NCI-H510A treated with DMSO at 0.1 percent for 48 hours (cell line): ENCODE results near the gene PHC2.
A peak's percentile ranks its signal among the peaks of the same experiment; 100 is the strongest.

Experiments
- DNase-seq: peaks from one replicate; lab custom pipeline; 2025; lab: John Stamatoyannopoulos, UW

PHC2 gene

DNA sequence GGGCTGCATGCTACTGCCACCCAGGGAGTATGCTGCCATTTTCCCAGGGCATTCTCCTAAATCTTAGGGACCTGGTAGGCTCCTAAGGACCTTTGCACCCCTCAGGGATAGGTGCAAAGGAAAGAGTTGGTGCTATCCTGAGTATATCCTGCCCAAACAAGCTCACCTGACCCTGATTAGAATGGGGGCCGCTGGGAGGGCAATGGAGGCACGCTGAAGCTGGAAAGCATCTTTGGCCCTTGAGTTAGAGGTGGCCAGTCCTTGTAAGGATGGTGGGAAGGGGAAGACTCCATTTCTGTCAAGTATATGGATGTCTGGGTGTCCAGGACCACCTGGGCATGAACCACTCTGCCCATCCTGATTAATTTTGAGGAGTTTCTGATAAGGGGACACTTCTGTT, 61.1 kb downstream of the PHC2 start:
- no peak for DNase-seq

DNA sequence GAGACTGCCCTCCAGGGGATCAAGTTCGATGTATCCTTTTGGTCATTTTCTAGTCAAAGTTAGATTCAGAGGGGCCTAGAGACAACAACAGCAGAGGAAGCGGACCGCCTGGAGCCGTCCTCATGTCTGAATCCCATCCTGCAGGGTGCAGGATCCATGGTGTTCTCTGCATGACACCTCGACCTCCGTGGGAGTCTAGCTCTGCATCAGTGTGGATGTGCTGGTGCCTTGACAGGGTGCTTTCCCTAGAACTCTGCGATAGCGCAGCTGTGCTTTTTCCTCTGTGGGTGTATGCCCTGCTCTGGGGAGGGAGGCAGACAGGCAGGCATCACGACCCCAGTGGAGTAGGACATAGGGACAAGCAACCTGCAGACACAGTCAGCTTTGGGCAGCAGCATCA, 61.8 kb downstream of the PHC2 start:
- DNase-seq = no peak

DNA sequence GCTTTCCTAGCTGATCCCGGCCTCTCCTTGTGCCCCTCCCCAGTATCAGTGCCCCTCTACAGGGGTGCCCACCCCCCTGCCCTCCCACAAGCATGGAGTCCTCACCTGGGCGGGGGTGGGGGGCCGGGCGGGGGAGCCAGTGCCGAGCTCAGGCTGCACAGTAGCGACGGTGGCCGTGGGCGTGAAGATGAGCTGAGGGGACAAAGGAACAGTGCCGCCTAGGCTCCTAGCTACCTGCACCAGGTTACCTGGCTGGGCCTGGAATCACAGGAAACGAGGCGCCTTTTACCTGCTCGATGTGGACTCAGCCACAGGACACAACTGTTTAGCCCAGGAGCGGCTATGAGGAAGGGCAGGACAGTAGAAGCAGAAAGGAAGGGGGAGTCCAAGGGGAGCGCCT, 62.5 kb downstream of the PHC2 start:
- no peak for DNase-seq

DNA sequence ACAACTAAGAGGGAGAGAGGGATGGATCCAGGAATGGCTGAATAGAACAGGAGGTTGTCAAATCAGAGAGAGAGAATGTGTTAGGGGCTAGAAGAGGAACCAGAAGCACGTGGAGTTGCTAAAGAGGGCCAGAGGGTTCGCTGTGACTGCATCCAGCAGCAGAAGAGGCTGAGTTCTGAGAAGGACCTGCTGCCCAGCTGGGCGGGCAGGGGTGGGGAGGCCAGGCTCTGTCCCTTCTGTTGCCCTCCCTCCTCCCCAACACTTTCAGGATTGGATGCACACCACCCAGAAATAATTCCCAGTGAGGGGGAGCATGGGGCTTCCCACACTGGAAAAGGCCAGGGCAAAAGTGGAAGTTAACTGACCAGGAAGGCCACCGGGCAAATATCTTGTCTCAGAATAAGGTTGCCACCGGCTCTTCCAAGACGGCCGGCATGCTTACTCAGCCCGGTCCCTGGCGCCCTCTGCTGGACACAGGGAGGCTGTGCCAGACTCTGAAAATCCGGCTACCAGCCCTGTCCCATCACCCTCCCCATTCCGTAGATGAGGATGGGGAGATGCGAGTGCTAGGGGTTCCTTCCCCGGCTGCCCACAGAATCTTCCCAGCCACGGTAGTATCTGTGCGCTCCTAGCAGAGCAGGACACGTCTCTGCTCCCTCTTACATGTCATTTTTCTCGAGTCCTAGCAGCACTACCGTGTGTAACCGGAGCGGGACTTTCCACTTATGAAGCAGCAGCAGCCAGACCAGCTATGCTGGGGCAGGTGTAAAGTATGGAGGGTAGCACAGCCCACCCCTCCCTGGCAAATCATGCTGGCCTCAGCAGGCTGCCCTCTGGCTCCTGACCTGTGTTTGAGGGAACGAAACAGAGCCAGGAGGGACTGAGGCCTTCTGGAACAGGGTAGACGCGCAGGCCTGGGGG, 63.1 kb downstream of the PHC2 start:
- DNase-seq = peak; percentile 87

DNA sequence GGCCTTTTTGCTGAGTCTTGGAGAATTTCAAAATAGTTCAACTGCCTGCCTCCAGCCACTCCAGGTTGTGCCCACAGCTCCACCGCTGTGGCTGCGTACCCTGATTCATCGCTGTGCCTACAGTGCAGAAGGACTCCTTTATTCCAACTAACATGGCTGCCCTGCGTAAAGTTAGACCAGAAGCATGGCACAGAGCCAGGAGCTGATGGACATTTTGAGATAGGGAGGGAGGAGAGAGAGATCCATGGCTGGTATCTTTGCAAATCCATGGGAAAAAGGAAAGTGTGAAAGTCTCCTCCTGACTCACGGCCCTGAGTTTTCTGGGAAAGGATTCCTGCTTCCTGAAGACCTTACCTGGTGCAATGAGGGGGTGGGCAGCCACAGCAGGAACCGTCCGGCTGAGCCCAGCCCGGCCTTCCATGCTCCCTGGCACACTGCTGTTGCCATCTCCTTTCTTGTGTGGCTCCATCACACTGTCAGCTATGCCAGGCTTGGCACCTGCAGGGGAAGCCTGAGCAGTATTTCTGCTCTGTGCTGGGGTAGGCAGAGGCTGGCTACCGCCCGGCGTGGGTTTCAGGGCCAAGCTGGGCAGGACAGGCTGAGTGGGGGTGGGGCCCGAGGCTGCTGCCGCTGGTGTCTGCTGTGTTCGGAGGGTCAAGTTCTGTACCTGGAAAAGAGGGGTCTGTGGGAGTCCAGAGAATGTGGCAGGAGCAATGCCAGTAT, 64.0 kb downstream of the PHC2 start:
- no peak for DNase-seq

DNA sequence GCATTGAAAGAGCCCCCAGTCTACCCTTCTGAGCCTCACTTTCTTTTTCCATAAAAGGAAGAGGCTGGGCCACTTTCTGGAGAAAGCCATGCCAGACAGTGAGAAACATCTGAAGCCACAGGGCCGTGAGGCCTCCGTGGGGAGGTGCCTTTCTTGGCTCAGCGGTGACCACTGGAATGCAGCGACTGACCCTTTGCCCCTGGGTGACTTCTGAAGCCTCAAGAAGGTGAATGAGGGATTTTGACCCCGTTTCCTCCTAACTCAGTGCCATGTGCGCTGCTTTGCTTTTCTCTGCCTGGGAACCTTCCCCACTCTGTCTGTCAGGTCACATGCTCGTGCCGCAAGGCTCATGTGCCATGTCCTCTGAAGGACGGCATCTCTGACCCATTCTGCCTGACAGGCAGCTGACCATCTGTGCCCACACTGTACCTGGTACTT, 65.3 kb downstream of the PHC2 start:
- no peak for DNase-seq

DNA sequence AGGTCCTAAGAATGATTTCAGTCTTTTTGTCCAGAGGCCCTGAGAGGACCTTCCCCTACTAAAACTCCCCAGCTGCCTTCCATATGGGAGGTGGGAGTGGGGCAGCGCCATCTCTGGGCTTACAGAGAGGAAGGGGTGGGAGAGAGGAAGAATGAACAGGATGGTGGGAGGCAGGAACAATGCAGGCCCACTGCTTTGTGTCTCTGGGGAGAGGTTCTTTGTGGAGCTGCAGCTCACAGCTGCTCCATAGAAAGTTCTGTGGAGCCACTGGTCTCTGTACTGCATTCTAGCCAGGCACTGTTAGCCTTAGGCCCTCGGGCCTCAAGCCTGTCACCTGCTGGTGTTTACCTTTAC, 66.4 kb downstream of the PHC2 start:
- DNase-seq = peak; percentile 95

DNA sequence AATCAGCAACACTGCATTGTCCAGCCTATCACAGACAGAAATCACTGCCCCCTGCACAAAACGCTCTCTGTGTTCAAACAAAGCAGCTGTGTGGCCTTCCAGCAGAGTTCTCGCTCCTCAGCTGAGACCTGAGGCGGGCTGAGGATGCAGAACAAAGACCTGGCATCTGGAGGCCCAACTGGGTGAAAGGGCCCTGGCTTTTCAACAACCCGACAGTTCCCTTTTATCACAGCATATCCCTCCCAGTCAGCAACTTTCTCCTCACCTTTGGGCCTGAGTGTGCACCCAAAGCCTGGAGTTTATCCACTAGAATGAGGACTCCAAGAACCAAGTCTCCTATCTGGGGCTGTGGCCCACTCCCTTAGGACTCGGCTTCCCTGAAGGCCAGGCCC, 67.4 kb downstream of the PHC2 start:
- no peak for DNase-seq

DNA sequence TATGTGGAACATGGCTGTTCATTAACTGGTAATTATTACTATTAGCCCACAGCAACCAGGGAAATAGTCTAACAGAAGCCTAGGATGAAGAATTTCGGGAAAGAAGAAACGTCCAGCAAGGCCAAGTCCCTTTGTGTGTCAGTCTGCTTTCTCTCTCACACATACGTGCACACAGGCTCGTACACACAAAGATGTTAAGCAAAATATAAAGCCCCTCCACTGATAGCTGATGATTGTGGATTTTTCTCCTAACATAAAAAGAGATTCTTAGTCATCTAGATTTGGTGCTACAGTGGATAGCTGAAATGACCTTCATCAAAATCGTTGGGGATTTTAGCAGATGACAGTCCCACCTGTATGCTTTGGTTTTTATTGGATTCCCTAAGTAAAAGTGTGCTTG, 67.9 kb downstream of the PHC2 start:
- DNase-seq = no peak

DNA sequence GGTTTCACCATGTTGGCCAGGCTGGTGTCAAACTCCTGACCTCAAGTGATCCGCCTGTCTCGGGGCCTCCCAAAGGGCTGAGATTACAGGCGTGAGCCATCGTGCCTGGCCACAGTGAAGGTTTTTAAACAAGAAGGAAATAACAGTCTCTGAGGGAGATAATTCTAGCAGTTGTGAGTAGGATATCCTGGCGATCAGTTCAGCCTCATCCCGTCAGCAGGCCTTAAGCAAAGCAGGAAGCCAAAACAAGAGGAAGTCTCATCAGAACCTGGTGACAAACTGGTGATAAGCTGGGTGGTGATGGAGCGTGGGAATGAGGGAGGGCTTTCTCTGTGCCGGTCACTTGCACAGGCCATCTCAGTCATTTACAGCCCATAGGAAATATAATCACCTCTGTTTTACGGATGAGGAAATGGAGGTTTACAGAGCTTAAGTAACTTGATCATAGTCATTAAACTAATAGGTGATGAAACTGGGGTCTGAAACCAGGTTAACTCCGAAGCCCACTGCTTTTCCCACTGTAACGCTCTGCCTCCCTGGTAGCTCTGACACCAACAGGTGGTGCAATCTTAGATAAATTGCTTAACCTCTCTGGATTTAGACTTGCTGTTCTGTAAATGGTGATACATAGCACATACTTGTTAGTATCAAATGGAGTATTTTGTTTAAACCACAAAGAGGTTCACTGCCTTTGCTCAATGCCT, 69.2 kb downstream of the PHC2 start:
- DNase-seq = no peak

DNA sequence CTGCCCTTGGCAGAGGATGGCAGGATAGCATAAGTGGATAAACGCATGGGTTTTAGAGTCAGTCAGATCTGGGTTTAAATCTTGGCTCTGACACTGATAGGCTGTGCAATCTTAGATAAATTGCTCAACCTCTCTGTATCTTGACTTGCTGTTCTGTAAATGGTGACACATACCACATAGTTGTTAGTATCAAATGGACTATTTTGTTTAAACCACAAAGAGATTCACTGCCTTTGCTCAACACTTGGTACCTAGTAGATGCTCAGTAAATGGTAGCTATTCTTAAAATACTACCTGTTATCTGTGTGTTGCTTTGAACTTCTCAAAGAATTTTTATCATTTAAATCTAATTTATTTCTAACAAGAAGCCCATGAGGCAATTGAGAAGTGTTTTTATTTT, 70.5 kb downstream of the PHC2 start:
- DNase-seq = no peak

DNA sequence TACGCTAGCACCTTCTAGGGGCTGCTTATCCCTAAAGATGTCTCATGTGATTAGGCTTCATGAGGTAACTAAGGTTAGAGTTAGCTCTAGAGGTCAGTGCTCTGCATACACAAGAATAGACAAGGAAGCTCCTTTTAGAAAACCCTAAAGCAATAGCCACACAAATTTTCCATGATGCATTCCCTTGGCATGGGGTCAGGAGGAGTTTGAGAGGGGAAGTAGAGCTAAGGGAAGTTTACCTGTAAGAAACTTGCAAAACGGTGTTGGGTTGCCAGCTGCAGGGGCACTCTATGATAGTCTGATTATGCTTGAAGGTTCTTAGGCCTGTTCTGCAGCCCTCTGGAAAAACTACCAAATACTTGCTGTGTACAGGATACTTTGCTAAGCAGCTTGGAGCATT, 71.0 kb downstream of the PHC2 start:
- no peak for DNase-seq

DNA sequence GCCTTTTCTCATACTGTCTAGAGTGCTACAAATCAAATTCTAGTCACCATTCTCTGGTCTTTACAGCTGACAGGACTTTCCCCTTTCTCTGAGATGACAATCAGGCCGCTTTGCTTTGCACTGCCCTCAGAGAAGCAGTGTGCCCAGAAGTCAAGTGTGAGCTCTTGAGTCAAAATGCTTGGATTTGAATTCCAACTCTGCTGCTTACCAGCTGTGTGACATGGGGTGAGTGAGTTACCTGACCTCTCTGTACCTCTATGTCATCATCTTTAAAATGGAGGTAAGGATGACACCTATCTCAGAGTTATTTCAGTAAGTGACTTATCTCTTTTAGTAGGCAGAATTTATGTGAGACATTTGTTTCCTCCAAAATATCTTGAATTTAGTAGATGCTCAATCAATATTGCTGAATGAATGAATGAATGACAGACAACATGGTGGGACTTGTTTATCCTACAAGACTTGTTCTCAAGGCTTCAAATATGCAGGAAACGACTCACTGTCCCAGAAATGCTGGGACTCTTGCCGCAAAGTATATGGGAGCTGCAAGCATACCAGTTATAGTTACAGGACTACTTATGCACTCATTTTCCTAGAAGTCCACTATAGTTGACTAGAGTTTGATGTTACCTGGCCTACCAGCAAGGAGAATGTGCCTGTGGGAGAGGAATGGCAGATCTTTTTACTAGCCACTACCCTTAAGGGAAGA, 71.9 kb downstream of the PHC2 start:
- no peak for DNase-seq

DNA sequence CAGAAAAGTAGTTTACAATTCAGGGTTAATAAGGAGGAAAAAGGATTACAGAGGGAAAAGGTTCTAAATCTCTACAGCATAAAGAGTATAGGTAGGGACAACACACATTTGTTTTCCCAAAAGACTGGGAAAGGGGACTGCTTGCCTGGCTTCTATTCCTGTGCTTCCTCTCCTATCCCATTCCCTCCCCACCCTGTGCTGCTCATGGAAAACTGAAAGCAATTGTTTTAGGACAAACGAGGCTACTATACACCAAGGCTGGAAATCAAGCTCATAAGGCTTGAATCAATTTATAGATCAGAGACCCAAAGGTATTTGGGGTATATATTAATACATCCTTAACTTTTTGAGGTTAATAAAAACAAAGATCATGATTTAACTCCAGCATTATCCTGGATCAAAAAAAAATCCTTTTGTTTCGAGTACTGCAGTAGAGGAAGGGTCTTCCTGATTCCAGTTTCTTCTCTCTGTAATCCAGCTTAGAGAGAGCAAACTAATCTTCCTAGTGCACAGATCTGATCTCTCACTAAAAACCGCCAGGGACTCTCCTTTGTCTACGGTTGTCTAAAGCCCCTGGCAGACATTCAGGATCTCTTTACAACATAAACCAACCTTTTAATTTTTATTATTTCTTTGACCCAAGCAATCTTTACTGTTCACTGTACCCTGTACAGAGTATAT, 72.6 kb downstream of the PHC2 start:
- no peak for DNase-seq

DNA sequence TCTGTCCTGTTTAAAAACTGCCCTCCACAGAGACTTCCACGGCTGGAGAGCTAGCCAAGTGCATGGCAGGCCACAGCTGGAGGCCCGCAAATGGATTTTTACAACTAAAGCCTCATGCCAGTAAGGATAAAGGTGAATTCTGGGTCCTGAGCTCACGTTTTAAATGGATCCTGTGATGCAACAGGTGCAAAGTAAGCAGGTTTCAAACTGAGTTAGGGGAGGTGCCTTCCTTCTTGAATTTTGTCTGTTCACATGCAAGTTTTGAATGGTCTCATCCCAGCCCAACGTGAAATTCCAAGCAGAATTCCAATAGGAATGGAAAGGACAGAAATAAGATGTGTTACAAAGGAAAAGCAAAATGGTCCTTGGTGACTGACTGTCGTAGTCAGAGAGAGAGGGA, 73.8 kb downstream of the PHC2 start:
- no peak for DNase-seq

DNA sequence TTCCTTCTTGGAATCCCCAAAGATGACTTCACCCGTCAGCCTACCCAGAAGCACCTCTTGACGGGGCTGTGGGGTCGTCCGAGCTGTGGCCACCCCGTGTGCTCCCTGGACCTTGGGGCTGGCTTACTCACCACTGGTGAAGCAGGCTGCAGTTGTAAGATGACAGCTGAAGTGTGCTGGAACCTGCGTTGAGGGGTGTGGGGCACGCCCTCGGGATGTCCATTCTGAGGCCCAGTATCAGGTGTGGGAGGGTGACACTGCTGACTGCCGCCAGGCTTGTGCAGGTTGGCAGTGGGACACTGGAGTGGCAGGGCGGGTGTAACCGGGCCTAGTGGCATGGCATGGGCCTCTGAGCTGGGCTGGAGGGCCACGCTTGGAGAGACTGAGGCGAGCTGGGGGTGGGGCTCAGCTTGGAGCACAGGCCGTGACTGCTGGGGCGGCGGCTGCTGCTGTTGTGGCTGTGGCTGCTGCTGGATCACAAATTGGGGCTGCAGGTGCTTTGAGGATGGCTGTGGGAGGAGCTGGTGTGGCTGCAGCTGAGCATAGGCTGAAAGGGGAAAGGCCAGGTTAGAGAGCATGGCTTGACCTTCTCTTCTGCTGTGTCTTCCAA, 76.1 kb downstream of the PHC2 start:
- no peak for DNase-seq

DNA sequence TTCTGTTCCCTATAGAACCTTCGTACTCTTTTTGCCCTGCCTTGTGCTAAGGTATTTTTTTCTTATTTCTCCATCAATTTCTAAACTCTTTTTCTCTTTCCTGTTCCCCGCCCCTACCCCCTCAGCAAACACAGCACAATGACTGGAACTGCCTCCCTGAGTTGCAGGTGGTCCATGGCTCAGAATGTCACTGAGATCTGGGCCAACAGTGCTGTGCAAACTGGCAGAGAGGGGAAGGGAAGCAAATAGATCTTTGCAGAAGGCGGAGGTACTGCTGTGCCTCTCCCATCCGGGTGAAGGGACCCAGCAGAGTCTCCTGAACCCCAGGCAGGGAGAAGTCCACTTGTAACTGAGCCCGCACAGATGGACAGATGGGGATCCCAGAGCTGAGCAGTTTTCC, 77.4 kb downstream of the PHC2 start:
- no peak for DNase-seq

DNA sequence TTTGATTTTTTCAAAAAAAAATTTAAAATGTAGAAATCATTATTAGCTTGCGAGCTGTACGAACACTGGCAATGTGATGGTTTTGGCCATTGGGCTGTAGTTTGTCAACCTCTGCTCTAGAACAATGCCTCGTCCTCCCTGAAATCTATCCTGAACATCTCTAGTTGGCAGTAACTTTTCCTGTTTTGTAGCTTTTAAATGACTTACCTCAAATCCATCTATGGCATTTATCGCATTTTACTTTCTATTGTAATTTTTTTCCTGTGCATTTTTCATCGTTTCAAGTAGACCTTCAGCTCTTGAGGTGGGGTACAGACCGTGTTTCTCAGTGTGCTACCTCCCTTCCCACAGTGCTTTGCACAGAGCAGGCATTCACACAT, 79.6 kb downstream of the PHC2 start:
- DNase-seq = no peak

DNA sequence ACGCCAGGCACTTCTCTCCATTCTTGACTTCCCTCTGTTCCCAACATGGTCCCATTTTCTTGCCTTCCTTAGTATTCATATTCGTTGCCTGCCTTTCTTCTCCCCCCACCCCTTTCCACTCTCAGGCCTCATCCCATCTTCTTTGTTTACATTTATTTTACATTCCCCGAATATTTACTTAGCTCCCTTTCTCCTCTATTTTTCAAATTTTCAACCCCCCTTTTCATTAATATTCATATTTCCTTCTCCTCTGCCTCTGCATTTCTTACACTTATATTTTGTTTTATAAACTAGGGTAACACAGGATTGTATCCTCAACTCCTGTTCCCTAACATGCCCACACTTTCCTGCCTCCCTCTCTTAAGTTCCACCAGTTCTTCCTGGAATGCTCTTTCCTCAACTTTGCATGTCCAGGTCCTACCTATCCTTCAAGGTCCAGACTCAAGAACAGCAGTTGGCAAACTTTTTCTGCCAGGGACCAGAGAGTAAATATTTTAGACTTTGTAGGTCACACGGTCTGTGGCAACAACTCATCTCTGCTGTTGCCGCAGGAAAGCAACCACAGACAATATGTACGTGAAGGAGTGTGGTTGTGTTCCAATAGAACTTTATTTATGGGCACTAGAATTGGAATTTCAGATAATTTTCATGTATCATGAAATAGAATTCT, 80.1 kb downstream of the PHC2 start:
- peak; percentile 88 for DNase-seq

DNA sequence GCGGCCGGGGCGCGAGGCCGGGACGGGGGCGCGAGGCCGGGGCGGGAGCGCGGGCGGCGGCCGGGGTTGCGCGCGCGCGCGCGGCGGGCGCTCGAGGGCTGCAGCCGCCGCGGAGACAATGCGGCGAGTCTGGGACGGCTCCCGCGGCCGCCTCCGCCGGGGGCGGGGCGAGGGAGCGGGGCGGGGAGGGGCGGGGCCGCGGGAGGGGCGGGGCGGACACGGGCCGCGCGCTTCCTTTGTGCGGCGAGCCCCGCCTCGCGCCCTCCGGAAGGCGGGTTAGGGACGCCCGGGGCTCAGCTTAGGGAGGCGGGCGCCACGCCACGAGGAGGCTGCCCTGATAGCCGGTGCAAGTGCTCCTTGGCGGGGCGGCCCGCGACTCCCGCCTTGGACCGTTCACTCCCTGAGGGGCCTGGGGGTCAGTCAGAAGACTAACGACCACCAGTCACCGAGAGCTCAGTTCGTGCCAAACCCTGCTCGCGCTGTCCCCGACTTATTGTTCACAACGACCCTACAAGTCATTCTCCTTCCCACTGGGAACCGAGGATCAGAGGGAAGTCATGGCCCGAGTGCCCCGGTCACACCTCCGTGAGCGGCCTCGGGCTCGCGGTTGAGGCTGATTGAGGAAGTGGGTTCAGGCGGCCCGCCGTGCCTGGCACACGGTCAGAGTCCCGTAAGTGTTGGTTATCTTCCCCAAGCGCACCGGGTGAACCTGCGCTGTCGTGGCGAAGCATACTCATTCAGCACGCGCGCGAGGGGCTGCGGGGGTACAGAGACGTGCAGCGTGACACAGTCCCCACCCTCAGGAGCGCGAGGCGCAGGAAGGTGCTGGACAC, 80.9 kb downstream of the PHC2 start:
- DNase-seq = peak; percentile 88
